ENCODE results near the gene DHCR24.

DHCR24 gene

DNA sequence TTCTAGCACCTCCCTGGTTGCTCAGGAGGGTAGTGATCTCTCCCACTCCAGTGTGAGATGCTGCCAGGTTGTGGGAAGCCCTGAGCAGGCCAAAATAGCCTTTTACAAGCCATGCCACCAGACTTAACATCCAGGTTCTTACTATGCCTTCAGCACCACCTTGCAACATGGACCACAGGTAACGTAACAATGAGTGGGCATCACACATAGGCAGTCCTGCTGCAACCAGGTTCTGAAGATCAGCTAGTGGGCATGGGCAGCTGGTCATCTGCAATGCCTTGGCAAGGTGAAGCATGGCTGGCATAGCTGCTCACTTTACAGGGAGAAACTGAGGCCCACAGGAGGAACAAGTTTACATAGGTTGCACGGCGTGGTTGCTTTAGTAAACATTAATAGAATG, 40.7 kb downstream of the DHCR24 start:
- DNase-seq (ENCODE audit: low read depth) = no peak

DNA sequence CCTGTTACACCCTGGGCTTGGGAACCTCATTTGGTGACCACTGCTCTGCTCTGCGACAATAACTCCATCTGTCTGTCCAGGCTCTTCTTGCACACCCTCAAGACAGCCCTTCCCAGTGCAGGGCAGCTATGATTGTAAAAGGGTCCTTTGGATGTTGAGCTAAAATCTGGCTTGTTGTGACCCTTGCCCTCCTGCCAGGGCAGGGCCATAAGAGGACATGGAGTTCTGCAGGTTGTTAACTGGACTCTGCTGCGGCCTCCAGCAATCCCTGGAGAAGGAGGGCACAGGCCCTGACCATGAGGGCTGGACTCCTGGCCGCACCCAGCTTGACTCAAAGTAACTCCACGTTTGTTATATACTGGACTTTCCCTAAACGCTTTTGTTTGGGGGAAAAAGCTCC, 41.2 kb downstream of the DHCR24 start:
- no peak for DNase-seq (ENCODE audit: low read depth)

DNA sequence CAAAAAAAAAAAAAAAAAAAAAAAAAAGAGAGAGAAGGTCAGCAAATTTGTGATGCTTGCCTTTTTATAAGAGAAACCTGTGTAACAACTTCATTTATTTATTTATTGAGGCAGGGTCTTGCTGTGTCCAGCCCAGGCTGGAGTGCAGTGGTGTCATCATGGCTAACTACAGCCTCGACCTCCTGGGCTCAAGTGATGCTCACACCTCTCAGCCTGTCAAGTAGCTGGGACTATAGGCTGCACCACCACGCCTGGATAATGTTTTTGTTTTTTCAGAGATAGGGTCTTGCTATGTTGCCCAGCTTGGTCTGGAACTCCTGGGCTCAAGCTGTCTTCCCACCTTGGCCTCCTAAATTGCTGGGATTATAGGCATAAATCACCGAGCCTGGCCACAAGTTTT, 42.4 kb downstream of the DHCR24 start:
- DNase-seq (ENCODE audit: low read depth) = no peak

DNA sequence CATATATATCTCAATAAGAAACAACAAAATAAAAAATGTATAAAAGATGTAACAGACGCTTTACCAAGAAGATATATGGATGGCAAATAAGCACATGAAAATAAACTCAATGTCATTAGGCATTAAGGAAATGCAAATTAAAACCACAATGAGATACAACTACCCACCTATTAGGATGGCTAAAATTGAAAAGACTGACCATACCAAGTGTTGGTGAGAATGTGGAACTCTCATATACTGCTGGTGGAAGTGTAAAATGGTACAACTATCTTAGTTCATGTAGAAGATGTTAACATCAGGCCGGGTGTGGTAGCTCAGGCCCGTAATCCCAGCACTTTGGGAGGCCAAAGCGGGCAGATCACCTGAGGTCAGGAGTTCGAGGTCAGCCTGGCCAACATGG, 43.5 kb downstream of the DHCR24 start:
- DNase-seq (ENCODE audit: low read depth) = no peak

DNA sequence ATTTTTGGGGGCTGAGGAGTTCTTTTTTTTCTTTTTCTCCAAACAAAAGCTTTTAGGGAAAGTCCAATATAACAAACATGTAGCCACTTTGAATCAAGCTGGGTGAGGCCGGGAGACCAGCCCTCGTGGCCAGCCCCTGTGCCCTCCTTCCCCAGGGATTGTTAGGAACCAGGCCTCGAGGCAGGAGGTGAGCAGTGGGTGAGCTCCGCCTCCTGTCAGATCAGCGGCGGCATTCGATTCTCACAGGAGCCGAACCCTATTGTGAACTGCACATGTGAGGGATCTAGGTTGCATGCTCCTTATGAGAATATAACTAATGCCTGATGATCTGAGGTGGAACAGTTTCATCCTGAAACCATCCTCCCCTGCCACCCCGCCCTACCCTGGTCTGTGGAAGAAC, 44.0 kb downstream of the DHCR24 start:
- DNase-seq (ENCODE audit: low read depth) = no peak

DNA sequence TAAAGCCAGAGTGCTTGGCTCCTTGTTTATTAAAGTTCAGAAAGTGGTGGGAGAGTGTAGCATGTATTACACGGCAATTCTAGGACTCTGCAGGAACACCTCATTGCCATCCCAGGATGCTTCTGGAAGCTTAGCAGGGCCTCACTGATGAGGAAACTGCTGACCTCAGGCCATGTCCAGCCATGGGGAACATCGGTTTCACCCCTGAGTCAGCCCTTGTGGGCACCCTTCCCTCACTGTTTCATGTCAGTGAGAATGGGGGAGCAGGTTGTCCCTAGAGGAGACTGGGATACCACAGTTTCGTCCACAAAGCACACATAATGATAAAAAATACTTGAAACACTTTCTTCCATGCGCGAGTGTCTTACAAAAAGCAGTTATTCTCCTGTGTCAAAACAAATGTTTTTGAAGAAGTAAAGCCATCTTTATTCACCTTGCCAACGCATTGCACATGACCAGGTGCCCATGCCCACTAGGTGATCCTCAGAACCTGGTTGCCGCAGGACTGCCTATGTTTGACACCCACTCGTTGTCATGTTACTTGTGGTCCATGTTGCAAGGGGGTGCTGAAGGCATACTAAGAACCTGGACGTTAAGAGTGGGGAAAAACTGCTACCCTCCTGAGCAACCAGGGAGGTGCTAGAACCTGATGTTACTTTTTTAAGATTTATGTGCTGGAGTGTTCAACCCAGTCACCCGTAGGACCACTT, 44.6 kb downstream of the DHCR24 start:
- no peak for DNase-seq (ENCODE audit: low read depth)

DNA sequence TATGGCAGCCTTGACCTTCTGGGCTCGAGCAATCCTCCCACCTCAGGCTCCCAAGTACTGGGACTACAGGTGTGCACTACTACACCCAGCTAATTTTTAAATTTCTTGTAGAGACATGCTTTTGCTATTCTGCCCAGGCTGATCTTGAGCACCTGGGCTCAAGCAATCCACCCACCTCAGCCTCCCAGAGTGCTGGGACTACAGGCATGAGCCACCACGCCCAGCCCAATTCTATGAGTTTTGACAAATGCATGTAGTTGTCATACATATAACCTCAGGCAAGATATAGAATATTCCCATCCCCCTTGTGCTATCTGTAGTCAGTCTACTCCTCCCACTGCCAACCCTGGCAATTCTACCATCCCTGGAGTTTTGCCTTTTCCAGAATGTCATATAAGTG, 47.2 kb downstream of the DHCR24 start:
- no peak for DNase-seq (ENCODE audit: low read depth)

DNA sequence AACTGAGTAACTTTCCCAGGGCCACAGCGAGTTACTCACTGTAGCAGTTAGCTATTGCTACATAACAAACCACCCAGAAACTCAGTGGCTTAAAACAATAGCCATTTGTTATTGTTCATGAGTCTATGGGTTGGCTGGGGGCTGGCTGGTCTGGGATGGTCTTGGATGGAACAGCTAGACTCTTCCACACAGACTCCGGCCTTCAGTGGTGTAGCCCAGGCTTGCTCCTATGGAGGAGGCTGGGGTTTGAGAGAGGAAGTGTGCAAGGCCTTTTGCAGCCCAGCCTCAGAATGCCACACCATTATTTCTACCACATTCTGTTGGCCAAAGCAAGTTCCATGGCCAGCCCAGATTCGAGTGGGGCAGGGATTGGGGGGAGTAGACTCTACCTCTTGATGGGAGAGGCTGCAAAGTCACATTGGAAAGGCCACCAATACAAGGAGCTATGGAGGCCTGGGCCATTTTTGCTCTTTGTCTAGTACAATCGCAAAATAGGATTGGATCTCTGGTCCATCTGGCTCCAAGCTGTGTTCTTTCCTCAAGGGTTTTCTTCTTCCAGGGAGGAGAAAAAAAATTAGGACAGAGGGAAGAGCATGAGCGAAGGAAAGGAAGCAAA, 48.3 kb downstream of the DHCR24 start:
- DNase-seq (ENCODE audit: low read depth) = no peak

DNA sequence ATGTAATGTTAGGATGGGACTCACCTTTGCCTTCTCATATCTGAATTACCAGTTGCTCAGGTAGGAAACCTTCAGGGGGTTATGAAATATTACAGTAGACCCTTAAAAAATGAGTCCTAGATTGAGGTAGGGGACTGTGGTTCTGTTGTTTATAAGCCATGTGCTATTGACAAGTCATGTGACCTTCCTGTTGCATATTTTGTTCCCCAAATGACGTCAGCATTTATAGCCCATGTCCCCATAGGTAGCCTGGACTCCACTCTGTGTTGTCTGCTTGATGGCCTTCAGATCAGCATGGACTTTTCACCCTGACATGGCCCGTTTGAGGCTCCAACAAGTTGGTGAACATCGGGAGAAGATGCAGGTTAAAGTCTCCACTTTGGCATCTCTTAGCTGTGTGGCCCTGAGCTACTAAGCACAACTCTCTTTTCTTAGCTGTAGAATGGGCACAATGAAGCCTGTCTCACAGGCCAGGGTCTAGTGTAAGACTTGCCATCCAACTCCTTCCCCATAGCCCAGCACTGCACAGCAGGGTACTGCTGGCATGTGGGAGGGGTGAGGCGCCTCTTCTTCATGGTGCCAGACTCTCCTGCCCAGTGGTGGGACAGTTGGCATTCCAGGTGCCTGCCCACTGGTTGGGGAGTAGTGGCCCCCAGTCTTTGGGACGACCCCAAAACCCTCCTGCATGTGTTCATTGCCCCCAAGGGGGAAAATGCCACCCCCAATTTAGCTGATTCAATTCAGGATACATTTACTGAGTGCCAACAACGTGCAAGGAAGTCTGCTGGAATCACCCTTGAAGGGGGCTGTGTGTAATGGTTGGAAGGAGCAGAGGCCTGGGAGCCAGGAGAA, 49.8 kb downstream of the DHCR24 start:
- DNase-seq (ENCODE audit: low read depth) = no peak

DNA sequence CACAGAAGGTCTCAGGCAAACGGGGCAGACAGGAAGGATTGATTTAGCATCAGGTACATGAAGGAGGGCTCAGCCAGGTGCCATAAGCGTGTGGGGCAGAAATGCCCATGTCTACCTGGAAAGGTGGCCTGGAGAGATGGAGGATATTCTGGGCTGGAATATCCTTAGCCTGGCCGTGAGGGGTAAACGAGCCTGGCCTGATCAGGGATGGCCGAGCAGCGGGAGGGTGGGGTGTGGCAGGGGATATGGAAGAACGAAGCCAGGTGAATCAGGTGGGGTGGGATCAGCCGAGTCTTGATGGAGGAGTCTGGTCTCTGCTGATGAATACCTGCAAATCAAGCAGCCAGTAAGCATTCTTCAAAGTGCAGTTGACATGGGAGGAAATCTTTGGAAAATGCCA, 50.4 kb downstream of the DHCR24 start:
- DNase-seq (ENCODE audit: low read depth) = no peak

DNA sequence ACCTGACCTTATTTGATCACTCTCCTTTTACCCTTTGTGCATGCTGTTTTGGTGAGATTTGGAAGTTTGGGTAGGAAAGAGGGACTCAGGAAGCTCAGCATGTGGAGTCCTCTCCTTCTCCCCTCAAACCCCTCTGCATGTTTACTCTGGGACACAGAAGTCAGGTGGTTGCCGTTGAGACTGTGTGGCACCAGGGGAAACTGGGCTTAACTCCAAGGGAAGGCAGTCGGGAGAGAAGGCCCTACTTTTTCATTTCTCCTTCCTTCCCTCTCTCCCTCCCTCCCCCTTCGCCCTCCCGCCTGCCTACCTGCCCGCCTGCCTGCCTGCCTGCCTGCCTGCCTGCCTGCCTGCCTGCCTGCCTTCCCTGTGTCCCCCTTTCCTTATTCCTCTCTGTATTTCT, 51.0 kb downstream of the DHCR24 start:
- DNase-seq (ENCODE audit: low read depth) = no peak

DNA sequence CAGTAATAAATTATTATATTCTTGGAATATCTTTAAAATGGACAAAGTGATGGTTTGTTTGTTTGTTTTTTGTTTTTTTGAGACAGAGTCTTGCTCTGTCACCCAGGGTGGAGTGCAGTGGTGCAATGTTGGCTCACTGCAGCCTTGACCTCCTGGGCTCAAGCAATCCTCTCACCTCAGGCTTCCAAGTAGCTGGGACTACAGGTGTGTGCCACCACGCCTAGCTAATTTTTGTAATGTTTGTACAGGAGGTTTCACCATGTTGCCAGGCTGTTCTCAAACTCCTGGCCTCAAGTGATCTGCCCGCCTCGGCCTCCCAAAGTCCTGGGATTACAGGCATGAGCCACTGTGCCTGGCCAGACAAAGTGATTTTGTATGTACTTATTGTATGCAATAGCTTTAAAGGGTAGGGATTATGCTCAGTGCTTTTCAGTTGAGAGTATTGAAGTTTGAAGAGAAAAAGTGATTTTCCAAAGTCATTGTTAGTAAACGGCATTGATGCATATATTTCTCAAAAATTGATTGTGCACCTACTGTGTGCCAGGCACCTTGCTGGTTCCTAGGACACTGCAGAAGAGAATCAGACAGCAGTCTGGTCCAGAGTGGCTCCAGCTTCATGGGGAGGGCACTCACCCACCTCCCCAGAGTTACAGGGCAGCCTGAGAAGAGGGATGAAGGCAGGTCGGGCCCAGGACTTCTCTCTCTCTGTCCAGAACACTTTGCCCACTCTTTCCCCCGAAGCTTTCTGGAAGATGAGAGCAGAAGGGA, 51.7 kb downstream of the DHCR24 start:
- no peak for DNase-seq (ENCODE audit: low read depth)

DNA sequence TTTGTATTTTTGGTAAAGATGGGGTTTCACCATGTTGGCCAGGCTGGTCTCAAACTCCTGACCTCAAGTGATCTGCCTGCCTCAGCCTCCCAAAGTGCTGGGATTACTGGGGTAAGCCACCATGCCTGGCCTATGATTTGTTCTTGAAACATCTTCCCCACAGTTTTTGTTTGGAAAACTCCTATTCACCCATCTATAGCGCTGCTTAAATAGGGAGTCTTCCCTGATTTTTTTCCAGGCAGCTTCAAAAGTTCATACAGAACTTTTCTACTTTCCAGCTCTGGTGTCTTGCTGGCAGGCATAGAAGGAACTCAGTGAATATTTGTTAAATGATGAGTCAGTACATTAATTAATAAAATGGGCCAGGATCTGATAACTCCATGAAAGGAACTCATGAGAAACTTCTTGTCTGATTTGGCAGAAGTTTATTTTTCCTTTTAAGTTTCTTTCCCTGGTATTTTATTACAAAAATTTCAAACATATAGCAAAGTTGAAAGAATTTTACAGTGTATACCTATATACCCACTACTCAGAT, 52.9 kb downstream of the DHCR24 start:
- no peak for DNase-seq (ENCODE audit: low read depth)

DNA sequence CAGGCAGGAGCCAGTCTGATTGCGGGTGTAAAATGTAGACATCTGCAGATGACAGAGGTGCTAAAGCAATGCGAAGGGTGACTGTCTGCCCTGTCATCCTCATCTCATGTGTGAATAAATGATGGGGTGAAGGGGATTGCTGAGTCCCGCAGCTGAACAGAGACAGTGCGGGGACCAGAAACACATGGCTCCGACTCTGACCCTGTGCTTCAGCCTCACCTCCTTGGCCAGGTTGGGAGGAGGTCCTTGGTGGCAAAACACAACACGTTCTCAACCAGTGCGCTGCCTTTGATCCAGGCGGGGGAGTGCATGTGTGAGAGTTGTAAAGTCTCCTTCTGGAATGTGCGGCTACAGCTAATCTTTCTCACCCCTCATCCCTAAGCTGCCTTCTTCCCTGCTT, 53.9 kb downstream of the DHCR24 start:
- DNase-seq (ENCODE audit: low read depth) = no peak

DNA sequence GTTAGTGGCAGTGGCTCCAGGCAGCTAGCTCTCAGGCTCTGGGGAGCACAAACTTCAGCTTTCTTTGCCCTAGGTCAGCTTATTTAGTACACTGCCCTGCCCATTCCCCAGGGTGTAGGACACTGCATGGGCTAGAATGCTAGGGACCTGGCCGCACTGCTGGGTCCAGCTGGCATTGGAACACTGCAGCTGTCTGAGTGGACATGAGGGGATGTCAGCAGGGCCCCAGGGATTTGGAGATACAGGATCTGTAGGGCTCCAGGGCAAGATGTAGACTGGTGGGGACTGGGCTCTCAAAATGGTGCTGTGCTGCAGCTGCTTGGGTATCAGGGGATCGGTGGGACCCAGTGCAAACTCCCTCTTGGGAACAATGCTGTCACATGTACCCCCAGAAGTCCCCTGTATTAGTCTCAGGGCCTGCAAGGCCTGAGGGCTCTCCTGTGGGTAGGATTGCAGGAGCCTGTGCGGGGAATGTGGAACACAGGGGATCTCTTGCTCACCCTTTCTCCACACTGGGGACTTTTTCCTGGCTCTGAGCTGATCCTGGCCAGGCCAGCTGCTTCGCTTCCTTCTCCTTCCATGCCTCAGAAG, 60.7 kb downstream of the DHCR24 start:
- no peak for DNase-seq (ENCODE audit: low read depth)

DNA sequence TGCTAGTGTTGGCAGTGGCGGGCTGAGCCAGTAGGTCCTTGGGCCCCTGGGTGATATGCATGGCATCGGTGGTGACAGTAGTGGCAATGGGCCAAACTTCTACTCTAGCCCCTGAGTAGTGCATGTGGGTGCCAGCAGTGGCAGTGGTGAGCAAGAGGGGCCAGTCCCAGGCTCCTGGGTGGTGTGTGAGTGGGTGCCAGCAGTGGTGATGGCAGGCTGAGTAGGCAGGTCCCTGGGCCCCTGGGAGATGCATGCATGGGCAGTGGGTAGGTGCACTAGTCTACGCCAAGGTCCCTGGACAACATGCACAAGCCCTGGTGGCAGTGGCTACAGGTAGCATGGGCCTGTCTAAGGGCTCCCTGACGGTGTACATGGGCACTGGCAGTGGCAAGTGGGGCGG, 61.3 kb downstream of the DHCR24 start:
- no peak for DNase-seq (ENCODE audit: low read depth)

DNA sequence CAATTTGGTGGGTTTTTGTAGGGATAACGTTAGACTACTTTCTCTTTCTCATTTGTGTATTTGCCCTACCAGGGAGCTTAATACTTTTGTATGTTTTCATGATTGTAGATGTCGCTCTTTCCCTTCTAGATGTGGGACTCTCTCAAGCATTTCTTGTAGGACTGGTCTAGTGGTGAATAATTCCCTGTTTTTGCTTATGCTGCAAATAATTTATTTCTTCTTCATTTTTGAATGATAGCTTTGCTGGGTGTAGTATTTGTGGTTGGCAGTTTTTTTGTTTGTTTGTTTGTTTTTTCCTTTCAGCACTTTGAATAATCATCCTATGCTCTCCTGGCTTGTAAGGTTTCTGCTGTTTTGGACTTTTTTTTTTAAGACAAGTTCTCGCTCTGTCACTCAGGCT, 63.3 kb downstream of the DHCR24 start:
- no peak for DNase-seq (ENCODE audit: low read depth)

DNA sequence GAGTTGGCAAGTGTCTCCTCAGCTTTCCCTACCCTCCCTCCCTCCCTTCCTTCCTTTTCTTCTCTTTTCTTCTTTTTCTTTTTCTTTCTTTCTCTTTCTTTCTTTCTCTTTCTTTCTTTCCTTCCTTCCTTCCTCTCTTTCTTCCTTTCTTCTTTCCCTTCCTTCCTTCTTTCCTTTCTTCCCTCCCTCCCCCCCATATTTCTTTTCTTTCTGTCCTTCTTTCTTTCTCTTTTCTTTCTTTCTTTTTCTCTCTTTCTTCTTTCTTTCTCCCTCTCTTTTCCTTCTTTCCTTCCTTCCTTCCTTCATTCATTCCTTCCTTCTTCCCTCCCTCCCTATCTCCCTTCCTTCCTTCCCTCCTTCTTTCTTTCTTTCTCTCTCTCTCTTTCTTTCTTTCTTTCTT, 67.3 kb downstream of the DHCR24 start:
- no peak for DNase-seq (ENCODE audit: low read depth)

DNA sequence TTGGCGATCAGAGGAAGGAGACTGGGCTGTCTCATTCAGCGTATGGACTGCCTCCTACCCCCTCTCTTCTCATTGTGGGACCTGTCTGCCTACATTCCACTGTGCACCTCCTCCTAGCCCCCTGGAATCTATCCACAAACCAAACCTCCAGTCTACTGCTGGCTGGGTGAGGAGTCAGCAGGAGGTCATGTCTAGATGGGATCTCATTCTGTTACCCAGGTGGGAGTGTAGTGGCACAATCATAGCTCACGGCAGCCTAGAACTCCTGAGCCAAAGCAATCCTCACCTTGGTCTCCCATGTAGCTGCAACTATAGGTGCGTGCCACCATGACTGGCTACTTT, 67.8 kb downstream of the DHCR24 start:
- no peak for DNase-seq (ENCODE audit: low read depth)

DNA sequence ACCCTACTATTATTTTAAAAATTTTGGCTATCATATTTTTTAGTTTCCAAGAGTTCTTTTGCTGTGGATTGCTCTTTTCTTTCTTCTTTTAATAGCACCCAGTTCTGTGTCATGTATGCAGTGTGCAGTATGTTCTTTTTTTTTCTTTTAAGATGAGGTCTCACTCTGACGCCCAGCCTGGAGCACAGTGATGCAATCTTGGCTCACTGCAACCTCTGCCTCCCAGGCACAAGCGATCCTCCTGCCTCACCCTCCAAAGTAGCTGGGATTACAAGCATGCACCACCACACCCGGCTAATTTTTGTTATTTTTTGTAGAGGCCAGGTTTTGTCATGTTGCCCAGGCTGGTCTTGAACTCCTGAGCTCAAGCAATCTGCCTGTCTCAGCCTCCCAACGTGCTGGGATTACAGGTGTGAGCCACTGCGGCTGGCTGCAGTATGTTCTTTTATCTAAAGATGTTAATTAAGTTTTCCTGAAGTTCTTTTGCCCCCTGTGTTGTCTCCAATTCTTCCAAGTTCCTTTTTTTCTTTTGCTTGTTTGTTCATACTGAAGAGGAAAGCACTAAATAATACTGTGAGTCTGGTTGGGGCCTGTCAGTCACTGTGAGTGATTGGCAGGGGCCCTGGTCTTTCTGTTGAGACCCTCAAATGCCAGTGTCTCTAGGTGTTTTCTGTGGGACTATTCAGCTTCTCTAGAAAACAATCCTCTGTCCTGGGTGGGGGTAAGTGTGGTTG, 68.4 kb downstream of the DHCR24 start:
- no peak for DNase-seq (ENCODE audit: low read depth)

DNA sequence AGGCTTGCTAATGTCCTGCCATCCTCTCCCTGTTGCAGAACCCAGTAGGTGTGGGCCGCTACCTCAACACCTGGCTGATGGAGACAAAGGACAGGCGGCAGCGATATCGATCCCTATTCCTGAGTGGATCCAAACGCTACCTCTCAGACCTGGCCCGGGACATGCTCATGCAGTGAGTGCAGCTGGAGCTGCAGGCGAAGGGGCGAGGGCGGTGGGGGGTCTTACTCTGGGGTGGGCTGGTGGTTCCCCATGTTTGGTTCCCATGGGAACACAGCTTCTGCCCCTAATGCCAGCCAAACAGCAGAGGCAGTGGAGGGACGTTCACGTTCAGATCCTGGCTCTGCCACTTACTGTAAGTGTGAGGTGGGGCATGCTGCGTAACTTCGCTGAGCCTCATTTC, 70.0 kb downstream of the DHCR24 start:
- DNase-seq (ENCODE audit: low read depth) = no peak
